CD8-positive, alpha-beta memory T cell (primary cell): ENCODE measurements around the gene ZFR2. TPM values are rescaled to one million over a fixed set of nuclear protein-coding genes. Genes with fewer than 3 reads are reported as not detected.
A peak's percentile ranks its signal among the peaks of the same experiment; 100 is the strongest.

ENCODE experiments used
- CTCF ChIA-PET: fragments of 350-600 bp; sonication (Branson Sonifier 250); formaldehyde crosslinking; loops from one replicate; lab custom pipeline; 2021; ENCODE audit warnings: antibody characterized with exemption; lab: Charles Lee
- POLR2A ChIA-PET: fragments of 350-600 bp; sonication (Branson Sonifier 250); formaldehyde crosslinking; loops from one replicate; lab custom pipeline; 2021; ENCODE audit warnings: antibody characterized with exemption; lab: Charles Lee
- DNase-seq, 5 donors: peaks; one replicate each; pipeline versions ENCODE4 v3.0.0 to v3.0.0-alpha.2; 2020 to 2022; ENCODE audit warnings: mixed read lengths in 1 of 5
- H3K27ac ChIP-seq: one replicate; pipeline ENCODE4 v1.7.0; 2013; ENCODE audit warnings: low read depth, mild to moderate bottlenecking, low read length, moderate library complexity
- H3K27me3 ChIP-seq: 2 replicates; pipeline ENCODE4 v1.7.0; 2013; ENCODE audit warnings: low read length, mild to moderate bottlenecking; ENCODE audit not compliant: insufficient read depth, poor library complexity, severe bottlenecking
- H3K36me3 ChIP-seq: 2 replicates; pipeline ENCODE4 v1.7.0; 2013; ENCODE audit warnings: mild to moderate bottlenecking, low read length, moderate library complexity; ENCODE audit not compliant: insufficient read depth
- H3K4me1 ChIP-seq: 2 replicates; pipeline ENCODE4 v1.7.0; 2013; ENCODE audit warnings: mild to moderate bottlenecking, low read length, moderate library complexity; ENCODE audit not compliant: insufficient read depth
- H3K4me3 ChIP-seq: 2 replicates; pipeline ENCODE4 v1.7.0; 2013; ENCODE audit warnings: mild to moderate bottlenecking, low read length
- H3K9me3 ChIP-seq: 2 replicates; pipeline ENCODE4 v1.7.0; 2013; ENCODE audit warnings: mild to moderate bottlenecking, low read length
- H3K27ac Mint-ChIP-seq, 8 donors: one replicate each; pipeline ENCODE4 v1.8.0; 2020 to 2021; ENCODE audit warnings: mixed read lengths in 8 of 8, mild to moderate bottlenecking in 6 of 8, inconsistent platforms in 3 of 8, moderate library complexity in 3 of 8
- H3K27me3 Mint-ChIP-seq, 2 donors: one replicate each; pipeline ENCODE4 v1.8.0; 2020 to 2021; ENCODE audit warnings: mixed read lengths in 2 of 2, mild to moderate bottlenecking in 1 of 2, moderate library complexity in 1 of 2
- H3K36me3 Mint-ChIP-seq, 3 donors: one replicate each; pipeline ENCODE4 v1.8.0; 2020 to 2021; ENCODE audit warnings: mixed read lengths in 3 of 3, inconsistent platforms in 1 of 3, mild to moderate bottlenecking in 1 of 3
- H3K4me1 Mint-ChIP-seq, 3 donors: one replicate each; pipeline ENCODE4 v1.8.0; 2020 to 2021; ENCODE audit warnings: mixed read lengths in 3 of 3, inconsistent platforms in 1 of 3, mild to moderate bottlenecking in 1 of 3
- H3K4me3 Mint-ChIP-seq, 7 donors: one replicate each; pipeline ENCODE4 v1.8.0; 2020 to 2021; ENCODE audit warnings: mixed read lengths in 7 of 7, mild to moderate bottlenecking in 6 of 7, moderate library complexity in 4 of 7, inconsistent platforms in 2 of 7
- H3K9me3 Mint-ChIP-seq, 5 donors: one replicate each; pipeline ENCODE4 v1.8.0; 2020 to 2022; ENCODE audit warnings: mixed read lengths in 5 of 5, mild to moderate bottlenecking in 3 of 5, moderate library complexity in 2 of 5, inconsistent platforms in 1 of 5
- polyA plus RNA-seq: library from polyadenylated mRNA; unstranded; fragments of 300-500 nt; fragmentation: Illumina TruSeq; gene quantifications from one replicate; pipeline ENCODE4 v1.2.3, GENCODE V29; 2021
- total RNA-seq, 2 experiments: library from RNA; stranded (reverse); gene quantifications; one replicate each; pipeline ENCODE4 v1.2.3, GENCODE V29; 2021

Gene ZFR2
- total and polyA plus RNA-seq, 3 experiments from 2014 or later: 0.57 to 4.8 (median 0.71) TPM

DNA sequence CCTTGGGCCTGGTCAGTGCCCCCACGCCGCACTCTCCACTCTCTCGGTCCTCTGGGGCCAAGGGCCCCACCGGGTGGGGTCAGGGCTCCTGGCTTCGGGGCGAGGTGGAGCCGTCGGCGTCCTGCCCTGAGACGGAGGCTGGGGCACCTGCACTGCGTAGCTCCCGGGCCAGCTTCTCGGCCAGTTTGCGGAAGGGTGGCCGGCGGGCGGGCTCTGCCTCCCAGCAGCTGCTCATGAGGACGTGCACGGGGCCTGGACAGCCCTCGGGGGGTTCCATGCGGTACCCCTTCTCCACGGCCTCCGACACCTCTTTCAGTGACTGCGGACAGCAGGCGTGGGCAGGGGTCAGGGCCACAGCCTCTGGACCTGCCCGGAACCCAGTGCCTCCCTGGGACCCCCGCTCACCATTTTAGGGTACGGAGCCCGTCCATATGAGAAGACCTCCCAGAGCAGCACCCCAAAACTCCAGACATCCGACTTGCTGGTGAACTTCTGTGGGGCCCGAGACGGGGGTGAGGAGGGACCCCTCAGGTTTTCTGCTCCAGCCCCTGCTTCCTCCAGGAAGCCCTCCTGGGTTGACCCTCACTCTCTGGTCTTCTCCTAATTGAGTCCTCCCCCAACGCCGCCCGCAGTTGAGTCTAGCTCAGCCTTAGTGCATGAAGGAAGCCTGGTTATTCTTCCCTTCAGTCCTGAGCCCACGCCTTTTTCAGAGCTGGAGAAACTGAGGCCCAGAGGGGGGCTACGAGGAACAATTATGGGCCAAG lies 90.6 kb downstream of the ZFR2 start:
- Histone ChIP-seq H3K9me3 (peaks cover 15% of the 10 kb centered on the region), H3K27ac (no peak overlapping the region), H3K36me3 (peaks cover 7% of the 10 kb centered on the region), H3K4me1 (no peaks in the 10 kb centered on the region), H3K4me3 (no peak overlapping the region), H3K27me3 (no peaks in the 10 kb centered on the region)
- no peak for DNase-seq
- Mint-ChIP-seq H3K36me3 (peaks cover 7 to 20% (median 16%) of the 10 kb centered on the region in 3 donors), H3K9me3 (peaks cover 10 to 20% (median 16%) of the 10 kb centered on the region in 5 donors), H3K27me3 (no peaks in the 10 kb centered on the region), H3K4me3 (no peak overlapping the region), H3K27ac (peak overlapping the region in 1 of 8 donors; percentile 30), H3K4me1 (peaks cover 8 to 18% (median 16%) of the 10 kb centered on the region in 3 donors)
- CTCF ChIA-PET: interaction anchor here (1.0 kb wide), 1 partner anchor 16 kb away, joined by 3 read pairs; the partner anchor contains the start of gene MRPL54
- POLR2A ChIA-PET: interaction anchor here (1.0 kb wide), 1 partner anchor 18 kb away, joined by 3 read pairs; no protein-coding TSS in a partner anchor

- H3K36me3 ChIP-seq: no peaks in the 10 kb centered on the region
- CTCF ChIA-PET: no interaction called here
- Mint-ChIP-seq H3K36me3 (peaks cover 1 to 8% (median 3%) of the 10 kb centered on the region in 3 donors), H3K9me3 (peaks cover 0 to 8% (median 7%) of the 10 kb centered on the region in 5 donors), H3K27ac (peak overlapping the region in 1 of 8 donors; percentile 14), H3K4me3 (no peak overlapping the region), H3K27me3 (no peaks in the 10 kb centered on the region), H3K4me1 (peaks cover 5 to 9% (median 9%) of the 10 kb centered on the region in 3 donors)
- H3K4me1 ChIP-seq: no peaks in the 10 kb centered on the region
- no peaks in the 10 kb centered on the region for H3K27me3 ChIP-seq
- no peak overlapping the region for H3K4me3 ChIP-seq
- H3K9me3 ChIP-seq: peaks cover 7% of the 10 kb centered on the region
- no peak for DNase-seq
- H3K27ac ChIP-seq: no peak overlapping the region
- POLR2A ChIA-PET: no interaction called here
Measured at GRCh38 chr19:3776479-3777040, 92.3 kb downstream of the ZFR2 start.

DNA sequence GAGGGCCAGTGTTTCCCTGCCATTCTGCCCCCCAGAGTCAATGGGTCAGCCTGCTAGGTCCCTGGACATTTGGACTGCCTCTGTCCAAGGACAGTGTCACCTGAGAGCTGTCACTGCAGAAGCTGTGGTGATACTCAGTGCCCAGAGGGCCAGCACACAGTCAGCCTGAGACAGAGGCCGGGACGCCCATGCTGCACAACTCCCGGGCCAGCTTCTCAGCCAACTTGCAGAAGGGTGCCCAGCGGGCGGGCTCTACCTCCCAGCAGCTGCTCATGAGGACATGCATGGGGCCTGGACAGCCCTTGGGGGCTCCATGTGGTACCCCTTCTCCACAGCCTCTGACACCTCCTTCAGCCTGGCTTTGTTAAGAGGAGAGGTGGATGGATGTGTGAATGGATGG lies 93.0 kb downstream of the ZFR2 start:
- Mint-ChIP-seq H3K4me3 (no peak overlapping the region), H3K36me3 (peaks cover under 1 to 5% (median 4%) of the 10 kb centered on the region in 3 donors), H3K27me3 (no peaks in the 10 kb centered on the region), H3K4me1 (peaks cover 1 to 6% (median 1%) of the 10 kb centered on the region in 3 donors), H3K9me3 (peaks cover 0 to under 1% (median under 1%) of the 10 kb centered on the region in 5 donors), H3K27ac (no peak overlapping the region)
- H3K27ac ChIP-seq: no peak overlapping the region
- no peak for DNase-seq
- no peaks in the 10 kb centered on the region for H3K36me3 ChIP-seq
- H3K4me1 ChIP-seq: no peaks in the 10 kb centered on the region
- no peaks in the 10 kb centered on the region for H3K9me3 ChIP-seq
- no peak overlapping the region for H3K4me3 ChIP-seq
- no peaks in the 10 kb centered on the region for H3K27me3 ChIP-seq
- ChIA-PET CTCF (interaction anchor here (0.9 kb wide), 1 partner anchor 36 kb away, joined by 3 read pairs; no protein-coding TSS in a partner anchor), POLR2A (no interaction called here)

GRCh38 chr19:3775374-3775711 lies 93.5 kb downstream of the ZFR2 start:
- Mint-ChIP-seq H3K4me1 (peaks cover 0 to 6% (median 0%) of the 10 kb centered on the region in 3 donors), H3K27me3 (no peaks in the 10 kb centered on the region), H3K36me3 (peaks cover 0 to 5% (median 4%) of the 10 kb centered on the region in 3 donors), H3K27ac (no peak overlapping the region), H3K4me3 (no peak overlapping the region), H3K9me3 (no peaks in the 10 kb centered on the region)
- H3K4me1 ChIP-seq: no peaks in the 10 kb centered on the region
- no peak for DNase-seq
- H3K27me3 ChIP-seq: no peaks in the 10 kb centered on the region
- no peaks in the 10 kb centered on the region for H3K9me3 ChIP-seq
- CTCF ChIA-PET: interaction anchor here (0.9 kb wide), 1 partner anchor 37 kb away, joined by 3 read pairs; no protein-coding TSS in a partner anchor
- POLR2A ChIA-PET: no interaction called here
- no peak overlapping the region for H3K27ac ChIP-seq
- H3K36me3 ChIP-seq: no peaks in the 10 kb centered on the region
- H3K4me3 ChIP-seq: no peak overlapping the region

DNA sequence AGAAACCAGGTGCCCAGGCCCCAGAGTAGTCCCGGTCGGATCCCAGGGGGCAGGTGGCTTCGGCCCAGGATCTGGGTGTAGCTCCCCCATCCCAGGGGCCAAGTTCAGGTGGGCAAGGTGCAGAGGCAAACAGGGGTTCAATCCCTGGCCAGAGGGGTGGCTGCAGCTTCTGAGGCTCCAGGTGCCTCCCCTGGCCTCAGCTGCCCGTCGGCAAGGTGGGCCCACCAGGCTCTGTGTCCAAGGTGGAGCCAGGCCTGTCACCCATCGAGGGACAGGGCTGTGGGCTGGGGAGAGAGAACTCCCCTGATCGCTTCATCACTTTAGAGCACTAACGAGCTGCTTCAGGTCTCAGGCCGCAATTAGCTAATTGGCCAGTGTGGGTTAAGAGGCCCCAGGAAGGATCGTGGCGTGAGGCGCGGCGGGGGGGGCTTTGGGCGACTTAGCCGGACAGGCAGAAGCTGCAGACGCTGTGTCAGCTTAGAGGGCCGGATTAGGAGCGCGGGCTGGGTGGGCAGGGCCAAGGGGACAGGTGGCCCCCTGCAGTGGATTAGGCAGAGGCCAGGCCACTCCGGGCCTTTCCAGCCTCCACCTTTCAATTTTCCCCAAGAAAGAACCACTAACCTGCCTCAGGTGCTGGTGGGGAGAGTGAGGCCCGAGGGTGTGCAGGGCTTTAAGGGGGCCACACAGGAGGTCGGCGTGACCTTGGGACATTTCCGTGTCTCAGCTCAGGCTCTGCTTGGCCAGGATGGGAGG lies 94.0 kb downstream of the ZFR2 start:
- H3K36me3 ChIP-seq: no peaks in the 10 kb centered on the region
- Mint-ChIP-seq H3K4me1 (peaks cover 0 to 6% (median 0%) of the 10 kb centered on the region in 3 donors), H3K9me3 (no peaks in the 10 kb centered on the region), H3K36me3 (peaks cover 0 to 7% (median 4%) of the 10 kb centered on the region in 3 donors), H3K4me3 (no peak overlapping the region), H3K27me3 (no peaks in the 10 kb centered on the region), H3K27ac (peak overlapping the region in 1 of 8 donors; percentile 36)
- H3K4me3 ChIP-seq: no peak overlapping the region
- no peak overlapping the region for H3K27ac ChIP-seq
- H3K27me3 ChIP-seq: no peaks in the 10 kb centered on the region
- CTCF ChIA-PET: interaction anchor here (0.9 to 1.1 kb wide), 2 partner anchors 37 to 47 kb away, joined by 3 read pairs; no protein-coding TSS in a partner anchor
- H3K4me1 ChIP-seq: no peaks in the 10 kb centered on the region
- POLR2A ChIA-PET: no interaction called here
- no peak for DNase-seq
- H3K9me3 ChIP-seq: no peaks in the 10 kb centered on the region

GRCh38 chr19:3773814-3774515 lies 94.9 kb downstream of the ZFR2 start:
- no peak overlapping the region for H3K27ac Mint-ChIP-seq

GRCh38 chr19:3771906-3772455 lies 96.9 kb downstream of the ZFR2 start, which contains the start of gene RAX2:
TSS of gene RAX2 (minus strand) at chr19:3772228. CDS start at chr19:3771742, 486 bp downstream.
- CTCF ChIA-PET: interaction anchor here (1.5 kb wide), 1 partner anchor 50 kb away, joined by 3 read pairs; no protein-coding TSS in a partner anchor
- Histone ChIP-seq H3K36me3 (no peaks in the 10 kb centered on the region), H3K27ac (no peak within 1 kb of the TSS), H3K4me1 (no peaks in the 10 kb centered on the region), H3K27me3 (no peaks in the 10 kb centered on the region), H3K4me3 (no peak within 1 kb of the TSS), H3K9me3 (no peaks in the 10 kb centered on the region)
- no peak within 1 kb of the TSS for H3K27ac Mint-ChIP-seq
- POLR2A ChIA-PET: no interaction called here
- no peak for DNase-seq
- peaks cover 0 to 30% (median 7%) of the 10 kb centered on the region in 3 donors for H3K36me3 Mint-ChIP-seq
- H3K9me3 Mint-ChIP-seq: no peaks in the 10 kb centered on the region
- peak within 1 kb of the TSS in 1 of 7 donors; percentile 41 for H3K4me3 Mint-ChIP-seq
- peaks cover 0 to 8% (median 4%) of the 10 kb centered on the region in 3 donors for H3K4me1 Mint-ChIP-seq
- no peaks in the 10 kb centered on the region for H3K27me3 Mint-ChIP-seq

More at GRCh38 chr19:3773814-3774515, 94.9 kb downstream of the ZFR2 start:
- H3K4me3 ChIP-seq: no peak overlapping the region
- Mint-ChIP-seq H3K27me3 (no peaks in the 10 kb centered on the region), H3K4me1 (peaks cover 0 to 6% (median 1%) of the 10 kb centered on the region in 3 donors), H3K9me3 (no peaks in the 10 kb centered on the region), H3K36me3 (peaks cover 0 to 15% (median 4%) of the 10 kb centered on the region in 3 donors), H3K4me3 (no peak overlapping the region)
- ChIA-PET POLR2A (no interaction called here), CTCF (interaction anchor here (1.1 kb wide), 1 partner anchor 48 kb away, joined by 3 read pairs; no protein-coding TSS in a partner anchor)
- DNase-seq: no peak
- H3K4me1 ChIP-seq: no peaks in the 10 kb centered on the region
- no peak overlapping the region for H3K27ac ChIP-seq
- H3K9me3 ChIP-seq: no peaks in the 10 kb centered on the region
- no peaks in the 10 kb centered on the region for H3K36me3 ChIP-seq
- H3K27me3 ChIP-seq: no peaks in the 10 kb centered on the region
